Skeletal muscle satellite cell (primary cell): ENCODE measurements around the gene CYBB. TPM values are rescaled to one million over a fixed set of nuclear protein-coding genes. Genes with fewer than 3 reads are reported as not detected.

Experiments
- H3K27me3 ChIP-seq: 2 replicates; pipeline ENCODE4 v1.7.0; 2013; ENCODE audit warnings: low read length; ENCODE audit not compliant: control insufficient read depth, insufficient read depth
- H3K36me3 ChIP-seq: 2 replicates; pipeline ENCODE4 v1.7.0; 2013; ENCODE audit warnings: mild to moderate bottlenecking, control low read depth, low read length; ENCODE audit not compliant: insufficient read depth
- H3K4me1 ChIP-seq: 2 replicates; pipeline ENCODE4 v1.7.0; 2013; ENCODE audit warnings: low read length; ENCODE audit not compliant: control insufficient read depth, insufficient read depth
- H3K4me2 ChIP-seq: 2 replicates; pipeline ENCODE4 v1.7.0; 2013; ENCODE audit warnings: mild to moderate bottlenecking, low read length
- H3K4me3 ChIP-seq: 2 replicates; pipeline ENCODE4 v1.7.0; 2013; ENCODE audit warnings: low read length
- H3K9ac ChIP-seq: 2 replicates; pipeline ENCODE4 v1.7.0; 2013; ENCODE audit warnings: mild to moderate bottlenecking, low read depth, low read length, moderate library complexity
- H3K9me3 ChIP-seq: replicated peaks from 2 replicates; pipeline ENCODE4 v1.7.0; 2013; ENCODE audit warnings: mild to moderate bottlenecking, control low read depth, low read length
- total RNA-seq: library from RNA; depleted of rRNA; stranded (reverse); fragments of >200 nt; gene quantifications from 2 replicates; pipeline ENCODE4 v1.2.3, GENCODE V29; 2012; rRNA removed

CYBB gene
- total RNA-seq: under 0.01 TPM in 1 of 2 replicates, not detected in the other

DNA sequence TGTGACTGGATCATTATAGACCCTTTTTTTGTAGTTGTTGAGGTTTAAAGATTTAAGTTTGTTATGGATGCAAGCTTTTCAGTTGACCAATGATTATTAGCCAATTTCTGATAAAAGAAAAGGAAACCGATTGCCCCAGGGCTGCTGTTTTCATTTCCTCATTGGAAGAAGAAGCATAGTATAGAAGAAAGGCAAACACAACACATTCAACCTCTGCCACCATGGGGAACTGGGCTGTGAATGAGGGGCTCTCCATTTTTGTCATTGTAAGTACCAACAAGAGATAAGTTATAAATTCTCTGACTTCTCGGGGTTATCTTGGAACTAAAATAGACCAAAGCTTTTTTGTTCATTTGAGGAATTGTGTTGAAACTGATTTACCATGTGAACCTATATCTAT lies at the start of gene CYBB:
TSS of gene CYBB (plus strand) at position 203 of the 400 bp plus-strand sequence. CDS start at position 222, 19 bp downstream.
- H3K9me3 ChIP-seq: no peaks in the 10 kb centered on the region
- H3K4me1 ChIP-seq: no peaks in the 10 kb centered on the region
- no peak within 1 kb of the TSS for H3K9ac ChIP-seq
- H3K4me2 ChIP-seq: no peak within 1 kb of the TSS
- H3K27me3 ChIP-seq: no peaks in the 10 kb centered on the region
- no peak within 1 kb of the TSS for H3K4me3 ChIP-seq
- H3K36me3 ChIP-seq: no peaks in the 10 kb centered on the region

DNA sequence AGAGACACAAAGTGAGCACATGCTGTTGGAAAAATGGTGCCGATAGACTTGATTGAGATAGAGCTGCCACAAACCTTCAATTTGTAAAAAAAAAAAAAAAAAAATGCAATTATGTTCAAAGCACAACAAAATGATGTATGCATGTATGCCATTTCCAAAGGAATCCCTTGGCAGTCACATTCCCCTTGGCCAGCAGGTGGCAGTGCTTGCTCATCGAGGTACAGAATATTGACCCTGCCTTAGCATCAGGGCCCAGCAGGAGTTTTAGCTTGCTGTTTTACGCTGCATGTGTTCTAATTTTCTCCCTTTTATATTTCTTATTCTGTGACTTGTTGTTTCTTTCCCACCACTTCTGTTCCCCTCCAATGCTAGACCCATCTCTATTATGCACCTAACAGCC lies 34.5 kb upstream of the CYBB start:
- H3K4me2 ChIP-seq: no peak overlapping the region
- H3K4me1 ChIP-seq: no peaks in the 10 kb centered on the region
- no peaks in the 10 kb centered on the region for H3K9me3 ChIP-seq
- no peak overlapping the region for H3K9ac ChIP-seq
- H3K27me3 ChIP-seq: peaks cover 4% of the 10 kb centered on the region
- H3K4me3 ChIP-seq: no peak overlapping the region
- H3K36me3 ChIP-seq: no peaks in the 10 kb centered on the region

DNA sequence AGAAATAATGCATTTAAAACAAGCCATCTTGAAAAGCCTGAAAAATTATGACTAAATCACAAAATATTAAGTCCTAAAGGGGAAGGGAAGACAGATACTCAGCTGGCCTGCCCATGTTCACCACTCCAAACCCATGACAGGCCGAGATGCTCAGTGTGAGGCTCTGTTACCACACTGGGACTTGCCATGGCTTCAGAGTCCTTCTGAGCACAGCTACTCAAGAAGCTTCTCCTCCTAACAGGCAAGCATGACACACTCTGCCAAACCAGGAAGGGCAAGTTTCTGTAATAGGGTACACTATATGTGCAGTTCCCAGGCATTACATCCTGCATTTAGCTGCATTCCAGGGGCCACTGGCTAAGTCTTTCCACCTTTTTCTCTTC lies 34.0 kb upstream of the CYBB start:
- no peak overlapping the region for H3K9ac ChIP-seq
- no peaks in the 10 kb centered on the region for H3K36me3 ChIP-seq
- no peak overlapping the region for H3K4me3 ChIP-seq
- H3K27me3 ChIP-seq: peaks cover 4% of the 10 kb centered on the region
- H3K9me3 ChIP-seq: no peaks in the 10 kb centered on the region
- no peak overlapping the region for H3K4me2 ChIP-seq
- no peaks in the 10 kb centered on the region for H3K4me1 ChIP-seq

DNA sequence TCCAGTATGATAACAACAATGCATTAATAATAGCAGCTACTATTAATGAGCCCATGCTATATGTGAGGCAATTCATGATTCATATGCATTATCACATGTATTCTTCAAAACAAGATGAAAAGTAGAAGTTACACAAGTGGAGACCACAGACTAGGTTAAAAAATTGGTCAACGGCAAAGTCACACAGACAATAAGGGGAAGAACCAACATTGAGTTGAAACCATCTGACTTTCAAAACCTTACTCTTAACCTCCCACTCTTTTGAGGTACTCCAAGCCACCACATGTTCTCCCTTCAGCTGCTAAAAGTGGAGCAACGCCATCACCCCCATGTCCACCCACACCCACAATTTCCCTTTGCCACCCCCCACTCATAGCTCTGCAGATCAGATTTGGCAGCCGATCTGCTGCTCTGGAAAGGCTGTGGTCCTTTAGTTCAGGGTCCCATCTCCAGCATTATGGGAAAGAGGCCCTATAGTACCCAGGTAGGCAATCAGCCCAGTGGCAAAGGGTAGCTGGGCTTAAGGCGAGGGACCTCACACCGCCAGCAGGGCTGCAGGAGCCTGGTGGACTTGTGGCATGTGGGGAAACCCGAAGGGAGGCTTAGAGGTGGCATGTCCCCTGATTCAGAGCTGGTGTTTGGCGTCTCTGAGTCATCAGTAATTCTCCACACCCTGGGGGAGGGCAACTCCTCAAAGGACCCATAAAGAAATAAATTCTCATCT lies 33.5 kb upstream of the CYBB start:
- no peaks in the 10 kb centered on the region for H3K9me3 ChIP-seq
- no peak overlapping the region for H3K9ac ChIP-seq
- no peak overlapping the region for H3K4me3 ChIP-seq
- H3K27me3 ChIP-seq: peaks cover 4% of the 10 kb centered on the region
- H3K4me2 ChIP-seq: no peak overlapping the region
- H3K4me1 ChIP-seq: no peaks in the 10 kb centered on the region
- no peaks in the 10 kb centered on the region for H3K36me3 ChIP-seq

GRCh38 chrX:37746951-37747350 lies 32.9 kb upstream of the CYBB start:
- no peaks in the 10 kb centered on the region for H3K9me3 ChIP-seq
- H3K4me1 ChIP-seq: no peaks in the 10 kb centered on the region
- H3K4me3 ChIP-seq: no peak overlapping the region
- no peak overlapping the region for H3K9ac ChIP-seq
- H3K27me3 ChIP-seq: no peaks in the 10 kb centered on the region
- no peak overlapping the region for H3K4me2 ChIP-seq
- H3K36me3 ChIP-seq: no peaks in the 10 kb centered on the region

GRCh38 chrX:37752281-37752680 lies 27.6 kb upstream of the CYBB start:
- Histone ChIP-seq H3K36me3 (no peaks in the 10 kb centered on the region), H3K9ac (no peak overlapping the region), H3K27me3 (no peaks in the 10 kb centered on the region), H3K9me3 (no peaks in the 10 kb centered on the region), H3K4me2 (no peak overlapping the region), H3K4me1 (no peaks in the 10 kb centered on the region), H3K4me3 (no peak overlapping the region)

DNA sequence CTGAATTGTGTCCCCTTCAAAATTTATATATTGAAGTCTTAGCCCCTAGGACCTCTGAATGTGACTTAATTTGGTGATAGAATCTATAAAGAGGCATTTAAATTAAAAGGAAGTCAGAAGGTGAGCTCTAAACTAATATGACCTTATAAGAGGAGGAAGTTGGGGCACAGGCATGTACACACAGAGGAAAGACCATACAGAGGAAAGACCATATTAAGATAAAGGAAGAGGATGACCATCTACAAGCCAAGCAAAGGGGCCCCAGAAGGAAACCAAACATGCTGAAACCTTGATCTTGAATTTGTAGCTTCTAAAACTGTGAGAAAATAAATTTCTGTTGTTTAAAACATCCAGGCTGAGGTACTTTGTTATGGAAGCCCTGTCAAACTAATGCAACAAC lies 26.9 kb upstream of the CYBB start:
- Histone ChIP-seq H3K4me2 (no peak overlapping the region), H3K4me3 (no peak overlapping the region), H3K9ac (no peak overlapping the region), H3K27me3 (no peaks in the 10 kb centered on the region), H3K9me3 (no peaks in the 10 kb centered on the region), H3K4me1 (no peaks in the 10 kb centered on the region), H3K36me3 (no peaks in the 10 kb centered on the region)

DNA sequence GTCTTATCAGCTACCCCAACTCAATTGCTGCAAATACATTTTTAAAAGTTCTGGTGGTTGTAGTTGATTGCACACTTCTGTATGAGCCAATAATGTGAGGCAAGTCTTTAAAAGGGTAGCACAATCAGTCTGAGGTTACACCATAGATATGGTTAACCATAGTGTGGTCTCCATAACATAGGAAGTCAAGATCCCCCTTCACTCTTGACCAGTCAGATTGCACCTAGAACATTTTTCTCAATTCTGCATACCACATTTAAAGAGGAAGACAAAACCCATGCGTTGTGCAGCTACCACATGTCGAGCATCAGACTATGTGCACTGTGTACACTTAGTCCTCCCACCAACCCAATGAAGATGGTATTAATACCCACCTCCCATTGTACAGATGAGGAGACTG lies 26.5 kb upstream of the CYBB start:
- Histone ChIP-seq H3K4me3 (no peak overlapping the region), H3K9ac (no peak overlapping the region), H3K4me2 (no peak overlapping the region), H3K27me3 (no peaks in the 10 kb centered on the region), H3K4me1 (no peaks in the 10 kb centered on the region), H3K36me3 (no peaks in the 10 kb centered on the region), H3K9me3 (no peaks in the 10 kb centered on the region)

DNA sequence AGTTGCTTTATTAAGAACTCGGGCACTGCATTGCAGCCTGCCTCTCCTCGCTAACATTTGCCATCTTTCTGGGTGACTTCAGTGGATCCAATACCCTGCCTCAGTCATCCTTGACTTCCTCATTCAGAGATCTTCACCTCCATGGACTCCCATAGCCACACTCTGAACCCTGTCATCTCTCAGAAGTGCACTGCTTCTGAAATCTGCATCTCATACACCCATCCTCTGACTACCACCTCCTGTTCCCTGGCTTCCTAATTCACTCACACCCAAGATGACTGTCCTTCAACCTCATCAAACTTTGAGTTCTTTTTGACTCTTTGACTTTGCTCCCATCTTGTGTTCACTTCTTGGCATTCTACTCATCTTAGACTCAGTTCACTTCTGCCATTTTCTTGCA lies 25.3 kb upstream of the CYBB start:
- no peaks in the 10 kb centered on the region for H3K36me3 ChIP-seq
- no peak overlapping the region for H3K9ac ChIP-seq
- no peaks in the 10 kb centered on the region for H3K27me3 ChIP-seq
- no peak overlapping the region for H3K4me2 ChIP-seq
- no peak overlapping the region for H3K4me3 ChIP-seq
- H3K4me1 ChIP-seq: no peaks in the 10 kb centered on the region
- H3K9me3 ChIP-seq: no peaks in the 10 kb centered on the region

DNA sequence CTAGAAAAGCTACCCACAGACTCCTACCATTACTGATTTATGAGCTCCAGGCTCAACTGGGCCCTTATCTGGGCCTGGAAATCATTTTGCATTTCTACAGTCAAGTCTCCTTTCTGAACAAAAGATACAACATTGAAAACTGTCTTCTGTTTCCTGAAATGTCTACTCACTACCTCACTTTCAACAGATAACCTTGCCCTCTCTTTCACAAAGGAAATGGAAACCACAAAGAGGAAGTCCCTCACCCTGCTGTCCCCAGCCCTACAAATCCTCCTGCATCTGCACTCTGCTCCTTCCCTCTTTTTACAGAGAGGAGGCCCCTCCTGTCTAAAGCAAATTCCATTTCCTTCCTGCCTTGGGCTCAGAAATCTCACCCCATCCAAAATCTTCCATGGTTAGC lies 24.8 kb upstream of the CYBB start:
- H3K4me1 ChIP-seq: no peaks in the 10 kb centered on the region
- no peak overlapping the region for H3K9ac ChIP-seq
- no peak overlapping the region for H3K4me2 ChIP-seq
- no peaks in the 10 kb centered on the region for H3K9me3 ChIP-seq
- no peaks in the 10 kb centered on the region for H3K36me3 ChIP-seq
- no peaks in the 10 kb centered on the region for H3K27me3 ChIP-seq
- no peak overlapping the region for H3K4me3 ChIP-seq

DNA sequence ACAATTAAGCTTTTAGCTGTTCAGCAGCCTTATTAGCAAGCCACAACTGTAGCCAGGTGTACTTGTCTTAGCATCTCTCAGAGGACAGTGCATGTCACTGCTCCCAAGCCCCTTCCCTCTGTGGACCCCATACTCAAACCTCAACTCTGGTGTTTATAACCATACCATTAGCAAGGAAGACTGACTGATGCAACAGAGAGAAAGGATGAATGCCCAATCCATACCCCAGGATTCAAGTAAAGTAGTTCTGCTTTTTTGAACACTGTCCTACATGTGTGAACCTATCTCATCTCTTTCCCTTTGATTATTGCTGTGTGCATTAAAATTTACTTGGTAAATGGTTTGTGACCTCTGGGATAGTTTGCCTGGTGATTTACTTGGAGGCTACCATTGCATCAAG lies 22.8 kb upstream of the CYBB start:
- no peak overlapping the region for H3K9ac ChIP-seq
- H3K36me3 ChIP-seq: no peaks in the 10 kb centered on the region
- no peak overlapping the region for H3K4me3 ChIP-seq
- no peaks in the 10 kb centered on the region for H3K9me3 ChIP-seq
- H3K4me1 ChIP-seq: no peaks in the 10 kb centered on the region
- H3K27me3 ChIP-seq: no peaks in the 10 kb centered on the region
- H3K4me2 ChIP-seq: no peak overlapping the region

- no peaks in the 10 kb centered on the region for H3K4me1 ChIP-seq
Observed at GRCh38 chrX:37759351-37759750, 20.5 kb upstream of the CYBB start.

More at GRCh38 chrX:37759351-37759750, 20.5 kb upstream of the CYBB start:
- no peaks in the 10 kb centered on the region for H3K36me3 ChIP-seq
- no peak overlapping the region for H3K9ac ChIP-seq
- no peak overlapping the region for H3K4me3 ChIP-seq
- no peak overlapping the region for H3K4me2 ChIP-seq
- no peaks in the 10 kb centered on the region for H3K27me3 ChIP-seq
- H3K9me3 ChIP-seq: no peaks in the 10 kb centered on the region
